DMS79 treated with DMSO at 0.1 percent for 48 hours (cell line): ENCODE measurements around the gene LTBP2.

Source experiments
- DNase-seq: peaks from one replicate; lab custom pipeline; 2025; lab: John Stamatoyannopoulos, UW

Gene LTBP2

DNA sequence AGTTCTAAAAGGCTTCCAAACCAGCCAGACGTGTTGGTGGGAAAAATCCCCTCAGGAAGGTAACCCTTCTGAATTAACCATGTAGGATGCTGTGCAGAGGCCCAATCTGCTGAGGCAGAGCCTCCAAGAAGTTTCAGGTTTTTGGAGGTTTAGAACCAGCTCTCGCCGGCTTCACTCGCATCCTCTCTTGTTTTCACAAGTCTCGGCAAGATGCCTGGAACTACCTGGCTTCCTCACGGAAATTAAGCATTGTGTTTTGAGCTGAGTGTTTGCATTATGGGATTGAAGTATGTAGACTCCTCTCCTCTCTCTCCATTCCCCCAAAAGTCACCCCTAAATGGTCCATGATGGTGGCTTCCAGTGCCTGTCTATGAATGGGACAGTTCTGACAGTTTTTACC lies 20.6 kb downstream of the LTBP2 start:
- DNase-seq = no peak

DNA sequence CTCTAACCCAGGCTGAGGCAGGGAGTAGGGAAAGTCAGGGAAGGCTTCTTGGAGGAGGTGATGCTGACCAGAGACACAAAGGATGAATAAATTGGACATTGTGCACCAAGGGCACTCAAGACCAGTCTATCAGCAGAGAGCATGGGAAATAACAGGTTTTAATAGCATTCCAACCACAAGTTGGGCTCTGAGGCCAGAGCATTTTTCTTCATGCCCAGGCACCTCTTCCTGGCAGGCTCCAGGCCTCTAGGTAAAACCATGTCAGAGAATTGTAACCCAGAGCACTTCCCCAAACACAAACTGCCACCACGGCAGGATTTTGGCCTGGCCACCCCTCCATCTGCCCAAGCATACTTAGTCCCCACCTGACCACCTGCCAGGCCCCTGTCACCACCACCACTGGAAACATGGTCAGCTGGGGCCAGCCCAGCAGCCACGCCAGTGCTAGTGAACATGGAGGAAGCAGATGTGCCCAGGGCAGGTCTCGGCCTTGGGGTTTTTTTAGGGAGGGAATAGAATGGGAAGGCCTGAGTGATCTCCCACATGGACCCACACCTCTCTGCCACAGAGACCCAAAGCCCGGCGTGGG lies 22.7 kb downstream of the LTBP2 start:
- no peak for DNase-seq

DNA sequence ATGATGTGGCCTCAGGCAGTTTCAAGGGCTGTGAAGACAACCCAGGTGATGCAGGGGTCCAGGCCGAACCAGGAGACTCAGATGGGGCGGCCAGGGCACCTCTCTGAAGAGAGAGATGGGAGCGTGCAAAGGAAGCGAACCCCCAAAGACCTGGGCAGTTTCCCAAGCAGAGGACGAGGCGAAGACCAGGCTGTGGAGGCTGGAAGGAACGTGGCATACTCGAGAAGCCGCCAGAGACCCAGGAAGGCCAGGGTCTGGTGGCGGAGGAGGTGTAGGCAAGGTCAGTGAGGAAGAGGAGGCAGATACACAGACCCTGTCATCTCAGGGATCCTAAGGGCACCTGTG lies 24.7 kb downstream of the LTBP2 start:
- no peak for DNase-seq

DNA sequence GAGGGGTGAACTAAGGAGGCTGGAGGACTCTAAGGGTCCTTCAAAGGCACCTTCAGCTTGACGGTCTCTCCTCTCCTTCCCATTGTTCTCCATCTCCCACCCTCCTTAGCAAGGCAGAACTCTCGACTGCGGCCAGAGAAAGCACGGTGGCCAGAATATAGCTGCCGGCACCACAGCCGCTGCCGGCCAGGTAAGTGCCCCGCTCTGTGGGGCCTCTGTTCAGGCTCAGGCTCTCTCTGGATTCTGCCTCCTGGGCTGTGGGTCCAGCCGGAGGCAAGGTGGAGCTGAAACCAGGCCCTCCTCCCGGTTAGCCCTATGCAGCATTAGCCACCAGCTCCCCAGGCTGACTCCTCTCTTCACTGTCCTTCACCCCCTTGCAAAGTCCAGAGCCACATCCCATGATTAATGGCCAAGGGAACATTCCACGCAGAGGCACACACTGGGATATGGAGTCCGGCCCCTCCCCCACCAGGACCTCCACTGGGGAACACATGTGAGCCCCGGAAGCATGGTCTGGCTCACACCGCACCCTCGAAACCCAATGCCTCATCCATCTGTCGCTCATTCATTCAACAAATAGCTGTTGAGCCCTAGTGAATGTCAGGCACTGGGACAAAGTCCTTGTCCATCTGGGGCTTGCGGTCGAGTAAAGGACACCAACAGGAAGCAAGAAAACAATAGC lies 25.2 kb downstream of the LTBP2 start:
- no peak for DNase-seq

DNA sequence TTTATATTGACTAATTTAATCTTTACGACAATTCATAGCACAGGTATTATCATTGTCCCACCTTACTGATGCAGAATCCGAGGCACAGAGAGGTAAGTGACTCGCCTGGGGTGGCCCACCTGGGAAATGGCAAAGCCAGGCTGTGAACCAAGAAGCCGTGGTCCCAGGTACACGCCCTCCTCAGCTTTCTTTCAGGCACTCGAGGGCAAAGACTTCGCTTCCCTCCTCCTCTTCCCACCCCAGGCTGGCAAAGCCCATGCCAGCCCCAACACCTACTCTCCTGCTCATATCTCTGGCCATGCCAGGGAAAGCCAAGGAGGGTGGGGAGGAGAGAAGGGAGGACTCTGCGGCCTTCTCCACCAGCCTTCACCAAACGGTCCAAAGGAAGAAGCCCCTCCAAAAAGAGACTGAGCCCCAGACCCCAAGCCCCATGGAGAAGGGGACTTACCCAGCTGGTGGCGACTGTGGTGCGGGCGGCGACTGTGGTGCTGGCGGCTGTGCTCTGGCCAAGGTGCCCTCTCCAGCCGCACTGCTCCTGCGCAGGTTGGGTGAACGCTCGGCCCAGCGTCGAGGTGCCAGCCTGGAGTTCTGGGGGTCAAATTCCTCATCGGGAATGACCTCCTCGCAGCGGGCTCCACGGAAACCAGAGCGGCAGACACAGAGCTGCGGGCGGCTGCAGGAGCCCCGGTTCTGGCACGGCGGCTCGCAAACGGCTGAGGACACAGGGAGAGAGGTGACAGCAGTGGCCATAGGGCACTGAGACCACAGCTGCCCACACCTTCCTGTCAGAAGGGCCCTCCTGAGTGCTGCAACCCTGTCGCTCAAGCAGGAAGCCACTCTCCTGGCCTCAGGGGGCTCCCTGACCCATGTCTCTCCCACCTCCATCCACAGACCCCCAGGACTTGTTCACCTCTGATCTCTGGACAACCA lies 26.4 kb downstream of the LTBP2 start:
- DNase-seq = no peak

DNA sequence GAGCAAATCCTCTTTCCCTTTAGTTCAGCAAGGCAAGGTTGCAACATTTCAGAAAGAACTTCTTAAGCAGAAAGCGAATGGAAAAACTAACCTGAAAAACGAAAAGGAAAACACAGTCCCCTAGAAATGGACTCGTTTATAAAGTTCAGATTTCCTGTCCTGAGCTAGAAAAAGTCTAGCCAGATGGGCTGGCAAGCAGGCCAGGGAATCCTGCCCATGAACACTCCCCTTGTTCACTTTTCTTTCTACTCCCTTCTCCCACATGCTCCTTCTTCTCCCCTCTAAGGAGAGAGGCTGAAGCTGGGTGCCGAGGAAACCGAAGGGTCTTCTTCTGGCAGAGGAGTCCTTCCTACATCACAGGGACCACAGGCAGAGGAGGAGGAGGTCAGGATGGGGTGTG lies 27.1 kb downstream of the LTBP2 start:
- no peak for DNase-seq

DNA sequence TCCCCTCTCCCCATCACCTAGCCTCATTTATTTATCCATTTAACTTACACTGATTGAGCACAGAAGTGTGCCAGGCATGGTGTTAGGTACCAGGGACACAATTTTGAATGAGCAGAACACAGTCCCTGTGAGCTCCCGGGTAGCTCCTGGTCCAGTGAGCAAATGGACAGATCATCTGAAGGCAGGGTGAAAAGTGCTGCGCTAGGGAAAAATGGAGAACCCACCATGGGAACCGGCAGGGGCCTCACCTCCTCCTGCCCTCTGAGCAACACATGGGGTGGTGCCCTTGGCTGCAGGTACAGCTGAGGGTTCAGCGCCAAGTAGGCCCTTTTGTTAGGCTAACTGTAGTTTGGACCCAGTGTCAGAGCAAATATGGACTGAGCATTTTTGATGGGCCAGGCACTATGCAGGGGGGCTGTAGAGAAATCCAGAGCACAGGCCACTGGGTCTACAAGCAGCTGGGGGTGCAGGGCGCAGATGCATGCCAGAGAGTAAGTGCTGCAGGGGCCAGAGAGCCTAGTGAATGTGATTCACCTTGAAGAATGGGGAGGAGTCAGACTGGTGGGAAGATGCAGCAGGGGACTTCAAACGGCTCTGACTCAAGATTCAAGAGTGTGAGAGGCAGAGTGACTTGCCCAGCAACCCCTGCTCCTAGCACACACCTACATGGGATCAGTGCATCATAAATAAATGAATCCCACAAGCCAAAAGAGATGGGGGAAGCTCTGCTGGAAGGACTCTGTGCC lies 28.2 kb downstream of the LTBP2 start:
- no peak for DNase-seq

DNA sequence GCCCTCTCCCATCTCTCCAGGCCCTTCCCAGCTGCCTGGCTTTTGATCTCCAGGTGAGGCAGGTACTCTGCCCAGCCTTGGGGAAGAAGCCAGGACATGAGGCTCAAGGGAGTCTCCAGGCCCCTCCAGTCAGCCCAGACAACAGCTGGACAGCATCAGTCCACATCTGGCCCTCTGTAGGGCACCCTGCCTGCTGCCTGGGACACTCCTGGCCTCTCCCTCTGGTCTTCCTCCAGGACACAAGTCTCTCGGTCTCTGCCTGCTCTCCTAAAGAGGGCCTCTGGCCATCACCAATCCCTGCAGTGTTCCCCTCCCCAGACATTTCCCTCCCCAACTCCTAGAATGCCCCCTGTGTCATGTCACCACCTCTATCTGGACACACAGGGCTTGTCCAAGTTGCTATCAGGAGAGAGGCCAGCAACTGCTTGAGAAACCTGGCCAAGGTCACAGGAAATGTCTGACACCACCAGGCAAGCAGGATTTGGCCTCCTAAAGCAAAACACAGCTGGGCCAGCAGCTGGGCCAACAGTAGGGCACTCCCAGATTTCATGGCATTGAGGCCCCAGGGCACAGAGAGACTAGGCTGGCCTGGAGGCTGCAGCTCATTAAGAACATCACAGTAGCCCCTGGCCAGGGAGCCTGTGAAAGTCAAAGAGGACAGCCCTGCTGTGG lies 29.0 kb downstream of the LTBP2 start:
- no peak for DNase-seq

DNA sequence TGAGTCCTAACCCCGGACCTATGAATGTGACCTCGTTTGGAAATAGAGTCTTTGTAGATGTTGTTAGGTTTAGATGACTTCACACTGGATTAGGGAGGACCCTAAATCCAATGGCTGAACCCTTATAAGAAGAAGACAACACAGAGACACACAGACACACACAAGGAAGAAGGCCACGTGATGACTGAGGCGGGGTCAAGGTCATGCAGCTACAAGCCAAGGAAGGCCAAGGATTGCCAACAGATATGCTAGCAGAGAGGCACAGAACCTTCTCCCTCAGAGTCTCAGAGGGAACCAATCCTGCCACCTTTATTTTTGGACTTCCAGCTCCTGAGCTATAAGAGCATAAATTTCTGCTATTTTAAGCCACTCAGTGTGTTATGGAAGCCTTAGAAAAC lies 31.8 kb downstream of the LTBP2 start:
- no peak for DNase-seq

DNA sequence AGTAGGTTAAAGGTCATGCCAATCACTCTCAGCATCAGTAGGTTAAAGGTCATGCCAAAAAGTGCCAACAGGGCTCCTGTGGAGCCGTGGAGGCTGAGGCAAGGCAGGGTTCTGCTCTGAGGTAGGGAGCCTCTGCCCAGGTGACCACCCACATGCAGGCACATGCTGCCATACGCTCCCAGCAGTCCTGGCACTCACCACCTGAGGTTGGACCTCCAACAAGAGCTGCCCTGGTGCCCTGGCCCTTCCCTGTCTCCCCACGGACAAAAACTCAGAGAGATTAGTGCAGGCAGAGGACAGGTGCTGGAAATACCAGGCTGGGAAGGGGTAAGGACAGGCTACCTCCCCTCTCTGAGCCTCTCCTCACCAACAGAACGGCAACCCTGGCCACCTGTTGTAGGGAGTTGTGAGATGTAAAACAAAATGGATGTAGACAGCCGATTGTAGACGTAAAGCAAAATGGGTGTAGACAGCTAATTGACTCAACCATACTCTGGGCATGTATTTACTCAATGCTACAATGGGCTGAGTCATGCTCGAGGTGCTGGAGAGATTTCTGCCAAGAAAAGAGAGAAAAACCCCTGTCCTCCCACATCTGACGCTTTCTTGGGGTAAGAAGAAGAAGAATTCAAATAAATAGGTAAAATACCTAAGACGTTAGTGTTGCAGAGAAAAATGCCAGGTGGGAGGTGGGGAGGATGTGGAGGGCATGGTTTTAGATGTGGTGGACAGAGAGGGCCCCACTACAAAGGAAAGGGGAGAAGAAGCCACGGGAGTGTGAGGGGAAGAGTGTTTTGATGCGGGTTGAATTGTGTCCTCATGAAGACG lies 32.4 kb downstream of the LTBP2 start:
- no peak for DNase-seq

DNA sequence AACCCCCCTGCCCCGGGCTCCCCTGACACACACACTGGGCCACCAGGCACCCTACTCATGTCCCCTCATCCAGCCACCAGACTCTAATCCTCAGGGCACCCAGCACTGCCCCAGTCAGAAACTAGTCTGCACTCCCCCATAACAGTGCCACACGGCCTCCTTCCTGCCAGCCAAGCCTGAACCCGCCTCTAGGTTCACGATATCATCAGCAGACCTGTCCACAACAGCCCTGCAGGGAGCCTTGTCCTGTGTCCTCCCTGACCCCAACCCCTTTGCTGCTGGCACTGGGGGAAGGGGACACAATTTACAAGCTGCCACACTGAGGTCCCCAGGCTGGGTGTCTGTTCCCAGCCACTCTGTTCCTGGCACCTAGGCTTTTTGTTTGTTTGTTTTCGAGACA lies 33.6 kb downstream of the LTBP2 start:
- no peak for DNase-seq

DNA sequence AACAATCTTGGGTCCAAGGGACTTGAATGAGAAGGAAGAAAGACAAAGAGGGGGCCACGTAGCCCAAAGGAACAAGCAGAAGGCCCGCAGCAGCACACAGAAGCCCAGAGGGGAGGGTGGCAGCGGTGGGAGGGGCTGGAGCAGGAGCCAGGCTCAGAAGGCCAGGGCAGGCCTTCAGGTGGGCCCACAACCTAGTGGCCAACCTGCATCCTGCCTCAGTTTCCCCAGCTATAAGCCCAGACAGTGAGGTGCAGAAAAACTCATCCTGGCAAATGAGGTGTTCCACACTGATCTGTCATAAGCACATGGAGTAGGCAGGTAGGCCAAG lies 34.1 kb downstream of the LTBP2 start:
- DNase-seq = no peak

DNA sequence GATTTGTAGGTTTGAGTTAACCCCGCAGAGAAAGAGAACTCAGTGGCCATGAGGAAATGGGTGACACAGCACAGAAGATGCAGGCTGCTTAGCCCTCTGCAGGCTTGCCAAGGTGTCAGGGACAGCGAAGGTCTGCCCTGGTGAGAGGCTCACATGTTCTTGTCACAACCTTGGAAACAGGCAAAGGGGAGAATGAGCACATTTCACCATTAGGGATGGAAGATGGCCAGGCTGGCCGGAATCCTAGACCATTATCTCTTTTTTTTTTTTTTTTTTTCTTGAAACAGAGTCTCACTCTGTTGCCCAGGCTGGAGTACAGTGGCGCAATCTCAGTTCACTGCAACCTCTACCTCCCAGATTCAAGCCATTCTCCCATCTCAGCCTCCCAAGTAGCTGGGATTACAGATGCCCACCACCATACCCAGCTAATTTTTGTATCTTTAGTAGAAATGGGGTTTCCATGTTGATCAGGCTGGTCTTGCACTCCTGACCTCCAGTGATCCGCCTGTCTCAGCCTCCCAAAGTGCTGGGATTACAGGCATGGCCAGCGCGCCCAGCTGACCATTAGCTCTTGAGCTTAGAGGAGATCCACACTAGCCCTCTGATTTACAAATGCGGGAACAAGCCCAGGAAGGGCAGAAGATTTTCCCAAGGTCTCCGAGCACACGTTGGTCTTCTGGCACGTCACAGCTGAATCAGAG lies 34.6 kb downstream of the LTBP2 start:
- DNase-seq = no peak

DNA sequence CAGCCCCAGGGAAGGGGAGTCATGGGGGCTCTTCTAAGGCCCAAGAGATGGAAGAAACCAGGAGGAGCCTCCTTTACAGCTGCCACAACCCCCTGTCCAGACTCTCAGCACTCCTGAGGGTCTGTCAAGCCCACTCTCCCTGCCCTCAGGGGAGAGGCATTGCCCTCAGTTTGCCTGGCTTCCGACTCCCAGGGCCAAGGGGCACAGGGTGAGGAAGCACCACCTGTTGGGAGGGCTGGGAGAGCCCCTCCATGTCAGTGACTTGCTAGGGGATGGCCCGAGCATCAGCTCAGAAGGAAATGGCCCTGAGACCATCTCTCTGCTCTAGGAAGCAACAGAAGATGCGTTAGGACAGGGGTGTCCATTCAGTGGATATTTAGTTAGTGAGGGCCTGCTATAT lies 36.1 kb downstream of the LTBP2 start:
- DNase-seq = no peak

DNA sequence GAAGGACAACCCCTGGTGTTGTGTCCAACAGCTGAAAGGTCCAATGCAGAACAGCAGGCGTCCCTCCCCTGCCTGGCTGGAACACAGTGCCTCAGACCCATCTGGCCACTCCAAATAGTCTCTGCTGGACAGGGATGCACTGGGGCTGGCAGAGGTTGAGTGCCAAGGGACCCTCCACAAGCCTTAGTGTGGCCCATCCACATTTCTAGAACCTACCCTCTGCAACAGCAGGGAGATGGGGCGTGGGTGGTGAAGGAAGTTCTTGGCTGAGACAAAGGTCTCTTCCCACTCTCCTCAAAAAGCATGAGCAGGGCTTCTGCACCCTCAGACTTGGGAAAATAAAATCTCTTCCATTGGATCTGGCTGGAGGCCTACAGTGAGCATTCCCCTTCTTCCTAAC lies 36.5 kb downstream of the LTBP2 start:
- DNase-seq = no peak

DNA sequence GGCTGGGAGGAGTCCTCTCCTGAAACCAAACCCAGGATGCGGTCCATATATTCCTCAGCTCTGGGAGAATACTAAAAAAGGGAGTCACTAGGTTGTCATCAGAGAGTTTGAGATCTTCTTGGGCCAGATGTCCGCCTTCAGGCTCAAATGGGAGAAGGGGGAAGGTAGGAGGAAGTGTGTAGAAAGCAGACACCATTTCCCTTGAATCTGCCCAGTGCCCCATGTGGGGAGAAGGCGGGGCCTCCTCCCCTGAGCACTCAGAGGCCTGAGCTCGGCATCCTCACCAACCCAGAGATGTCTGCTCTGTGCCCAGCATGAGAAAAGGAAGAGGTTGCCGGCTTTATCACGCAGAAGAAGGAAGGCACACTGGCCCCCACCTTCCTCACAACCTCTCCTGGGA lies 37.3 kb downstream of the LTBP2 start:
- DNase-seq = no peak

DNA sequence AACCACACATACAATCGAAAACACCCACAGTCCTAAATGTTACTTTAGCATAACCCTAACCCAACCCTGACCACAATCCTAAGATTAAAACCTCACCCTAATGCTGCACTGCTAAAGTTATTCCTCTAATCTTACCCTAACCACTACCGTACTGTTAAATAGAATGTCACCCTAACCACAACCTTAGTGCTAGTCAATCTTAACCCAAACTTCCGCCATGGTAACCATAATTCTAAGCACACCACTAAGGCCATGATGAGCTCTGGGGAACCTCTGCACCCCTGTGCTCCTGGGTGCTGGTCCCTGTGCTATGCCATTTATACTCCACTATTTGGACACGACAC lies 38.0 kb downstream of the LTBP2 start:
- DNase-seq = no peak

DNA sequence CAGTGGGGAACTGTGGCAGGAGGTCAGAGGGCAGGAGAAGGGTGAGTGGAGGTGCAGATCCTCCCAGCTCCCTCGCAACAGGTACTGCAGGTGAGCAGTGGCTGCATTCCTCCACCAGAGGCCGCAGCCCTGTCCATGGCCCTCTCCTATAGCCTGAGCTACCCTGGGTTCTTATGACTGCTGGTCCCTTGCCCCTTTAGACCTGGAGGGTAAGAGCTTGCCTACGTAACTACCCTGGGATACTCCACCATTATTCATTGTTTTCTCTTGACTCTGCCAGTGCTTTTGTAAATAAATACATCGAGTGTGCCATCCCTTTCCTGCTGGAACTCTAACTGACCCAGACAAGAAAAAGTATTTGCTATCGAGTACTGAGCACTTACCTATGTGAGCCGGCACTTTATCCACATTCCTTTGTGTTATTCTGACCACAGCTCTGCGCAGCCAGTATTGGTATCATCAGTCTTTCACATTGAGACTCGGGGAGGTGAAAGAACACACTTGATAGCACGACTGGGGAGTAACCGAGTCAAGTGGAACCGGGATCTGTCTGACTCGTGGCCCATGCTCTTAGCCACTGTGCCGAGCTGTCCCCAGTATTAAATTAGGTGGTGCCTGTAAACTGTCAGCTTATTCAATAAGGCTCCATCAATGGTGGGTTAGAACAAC lies 38.5 kb downstream of the LTBP2 start:
- no peak for DNase-seq

DNA sequence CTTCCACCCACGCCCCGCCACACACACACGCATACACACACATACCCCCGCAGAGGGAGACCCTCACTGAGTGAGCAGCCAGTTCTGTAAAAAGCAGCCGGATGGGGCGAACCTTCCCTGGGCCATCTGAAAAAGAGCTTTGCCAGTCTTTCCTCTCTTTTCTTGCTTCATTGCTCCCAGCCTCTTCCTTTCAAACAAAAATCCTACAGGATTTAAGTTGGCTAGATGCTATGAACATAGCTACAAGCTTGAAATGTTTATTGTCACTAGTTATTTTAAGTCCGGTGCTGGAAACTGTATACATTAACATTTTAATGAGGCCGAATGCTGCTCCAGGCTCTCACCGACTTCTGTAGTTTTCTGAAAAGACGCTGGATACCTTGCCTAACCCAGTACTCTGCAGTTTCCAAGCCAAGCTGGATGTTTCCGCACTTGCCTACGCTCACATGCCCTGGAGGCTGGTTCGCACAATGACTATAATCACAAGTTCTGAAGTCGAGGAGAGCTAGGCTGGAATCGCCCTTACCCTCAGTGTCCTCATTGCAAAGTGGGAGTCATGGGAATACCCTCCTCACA lies 39.2 kb downstream of the LTBP2 start:
- DNase-seq = no peak
